ENCODE measurements around the gene KIF16B.

GRCh38 chr20:16621435-16622141 lies 48.3 kb upstream of the KIF16B start:
- TF ChIP-seq CTCF (IDR thresholded peaks at IDR 0.05; ENCODE audit: poor library complexity) (no peak), EZH2 (IDR thresholded peaks at IDR 0.05; ENCODE audit: borderline replicate concordance) (no peak), EZH2phosphoT487 (IDR thresholded peaks at IDR 0.05; ENCODE audit: low read depth, severe bottlenecking, unreplicated experiment) (no peak)

All from hepatocyte (in vitro differentiated cells).